HepG2 (cell line): Measurements from ENCODE around the gene TTYH2. TPM values are rescaled to one million over a fixed set of nuclear protein-coding genes. Genes with fewer than 3 reads are reported as not detected.

Experiments
- ATAC-seq: fragments of 200-7000 bp; cut with Tn5 transposase; 3 replicates; pipeline ENCODE4 v1.9.1; 2020; ENCODE audit warnings: mild to moderate bottlenecking, moderate library complexity
- BruUV-seq: library from RNA; stranded (reverse); fragments of 400-500 nt; replicated peaks from 2 replicates; lab custom pipeline; 2021; lab: Mats Ljungman, UMichigan
- CTCF ChIA-PET: fragments of 300-600 bp; formaldehyde crosslinking; extraction: SDS; loops from one replicate; lab custom pipeline; 2021; ENCODE audit warnings: low total read pairs, inconsistent platforms, low intra/inter-chr PET ratio; lab: Yijun Ruan, JAX
- POLR2A ChIA-PET: fragments of 350-600 bp; sonication (Branson Sonifier 250); formaldehyde crosslinking; loops from one replicate; lab custom pipeline; 2020; ENCODE audit warnings: antibody characterized with exemption, inconsistent platforms; lab: Yijun Ruan, JAX
- DNase-seq: peaks from one replicate; pipeline ENCODE4 v3.0.0-alpha.2; 2015; ENCODE audit warnings: low spot score
- FAIRE-seq: peaks from 3 replicates; lab custom pipeline; 2011; peaks lifted over from hg19 to GRCh38; lab: Jason Lieb, UNC
- H2AFZ ChIP-seq: one replicate; pipeline ENCODE4 v1.6.1; 2011; ENCODE audit warnings: low read length, inconsistent platforms
- H3K27ac ChIP-seq: fragments of 300-600 bp; 3 replicates; pipeline ENCODE4 v1.8.0; 2011; ENCODE audit warnings: mixed run types, mild to moderate bottlenecking, mixed read lengths, low read length, inconsistent platforms; ENCODE audit not compliant: insufficient read depth; ENCODE audit errors: extremely low read length
- H3K27me3 ChIP-seq, 2 experiments: fragments of 200-600 bp in 1 of 2; 2 replicates in 1 of 2; 3 replicates in 1 of 2; pipeline versions ENCODE4 v1.6.0 to v1.8.0; 2011; ENCODE audit warnings: low read length in 2 of 2, mild to moderate bottlenecking in 2 of 2, moderate library complexity in 2 of 2, inconsistent platforms in 1 of 2; ENCODE audit not compliant: insufficient read depth in 2 of 2, control insufficient read depth in 1 of 2
- H3K36me3 ChIP-seq, 2 experiments: fragments of 200-600 bp in 1 of 2; replicated peaks in 1 of 2; 2 replicates in 1 of 2; 3 replicates in 1 of 2; pipeline versions ENCODE4 v1.5.1 to v1.8.0; 2011; ENCODE audit warnings: low read length in 2 of 2, inconsistent platforms in 1 of 2; ENCODE audit not compliant: insufficient read depth in 2 of 2, control insufficient read depth in 1 of 2
- H3K4me1 ChIP-seq: 2 replicates; pipeline ENCODE4 v1.5.1; 2012; ENCODE audit warnings: low read length, inconsistent platforms; ENCODE audit not compliant: insufficient read depth
- H3K4me2 ChIP-seq: 2 replicates; pipeline ENCODE4 v1.6.0; 2011; ENCODE audit warnings: low read depth, low read length, inconsistent platforms
- H3K4me3 ChIP-seq, 3 experiments: fragments of 200-600 bp in 1 of 3; sonication (generic), shearing (Covaris generic) in 1 of 3; replicated peaks in 1 of 3; 2 replicates each; pipeline ENCODE4 v1.5.1; 2011 to 2016; ENCODE audit warnings: low read length in 3 of 3, inconsistent platforms in 2 of 3, low read depth in 2 of 3, mild to moderate bottlenecking in 2 of 3, control low read depth in 1 of 3, mixed read lengths in 1 of 3; ENCODE audit not compliant: insufficient read depth in 1 of 3
- H3K79me2 ChIP-seq: one replicate; pipeline ENCODE4 v1.6.1; 2011; ENCODE audit warnings: low read length, inconsistent platforms; ENCODE audit not compliant: insufficient read depth
- H3K9ac ChIP-seq: 2 replicates; pipeline ENCODE4 v1.6.0; 2011; ENCODE audit warnings: mild to moderate bottlenecking, low read depth, low read length, inconsistent platforms; ENCODE audit not compliant: insufficient read depth
- H3K9me3 ChIP-seq: 2 replicates; pipeline ENCODE4 v1.5.1; 2012; ENCODE audit warnings: mild to moderate bottlenecking, low read length
- H4K20me1 ChIP-seq: 2 replicates; pipeline ENCODE4 v1.6.0; 2011; ENCODE audit warnings: inconsistent platforms, mild to moderate bottlenecking, low read length, moderate library complexity; ENCODE audit not compliant: insufficient read depth
- BORCS8-MEF2B ChIP-seq: sonication (generic); formaldehyde crosslinking; IDR thresholded peaks from 2 replicates; pipeline ENCODE4 v1.8.0; 2022; ENCODE audit warnings: mild to moderate bottlenecking, missing genetic modification reagents
- HCFC1 ChIP-seq: fragments of 150-350 bp; IDR thresholded peaks from 2 replicates; pipeline ENCODE4 v1.6.1; 2014; ENCODE audit warnings: low read depth, low read length
- HOXA5 ChIP-seq: sonication (generic); formaldehyde crosslinking; IDR thresholded peaks from 2 replicates; pipeline ENCODE4 v1.4.0; 2020; ENCODE audit warnings: missing genetic modification reagents
- KLF12 ChIP-seq: sonication (generic); formaldehyde crosslinking; IDR thresholded peaks from 2 replicates; pipeline ENCODE4 v1.4.0; 2020; ENCODE audit warnings: missing genetic modification reagents, borderline replicate concordance
- MAFF ChIP-seq: IDR thresholded peaks from 2 replicates; pipeline ENCODE4 v1.6.1; 2011; ENCODE audit warnings: low read depth, low read length, improper control_type of control experiment
- REXO4 ChIP-seq: sonication (generic); formaldehyde crosslinking; IDR thresholded peaks from 2 replicates; pipeline ENCODE4 v1.8.0; 2022; ENCODE audit warnings: missing genetic modification reagents, mild to moderate bottlenecking, borderline replicate concordance
- SIX4 ChIP-seq: sonication (generic); formaldehyde crosslinking; IDR thresholded peaks from 2 replicates; pipeline ENCODE4 v1.4.0; 2020; ENCODE audit warnings: missing genetic modification reagents
- TAF1 ChIP-seq: sonication (generic); formaldehyde crosslinking; IDR thresholded peaks from 2 replicates; pipeline ENCODE4 v1.4.0; 2020; ENCODE audit warnings: missing genetic modification reagents
- ZNF160 ChIP-seq: sonication (generic); formaldehyde crosslinking; IDR thresholded peaks from 2 replicates; pipeline ENCODE4 v1.8.0; 2022; ENCODE audit warnings: mild to moderate bottlenecking, inconsistent platforms, missing genetic modification reagents
- ZNF468 ChIP-seq: sonication (generic); formaldehyde crosslinking; IDR thresholded peaks from 2 replicates; pipeline ENCODE4 v1.8.0; 2022; ENCODE audit warnings: mild to moderate bottlenecking, moderate library complexity, missing genetic modification reagents
- ZNF484 ChIP-seq: sonication (generic); formaldehyde crosslinking; IDR thresholded peaks from 2 replicates; pipeline ENCODE4 v1.5.1; 2020; ENCODE audit warnings: mild to moderate bottlenecking, low read depth, missing genetic modification reagents, borderline replicate concordance
- ZNF572 ChIP-seq: sonication (generic); formaldehyde crosslinking; IDR thresholded peaks from 2 replicates; pipeline ENCODE4 v1.5.1; 2020; ENCODE audit warnings: mild to moderate bottlenecking, missing genetic modification reagents
- ZSCAN29 ChIP-seq: sonication (generic); formaldehyde crosslinking; conservative IDR thresholded peaks from 2 replicates; pipeline ENCODE4 v1.4.0; 2020; ENCODE audit warnings: mild to moderate bottlenecking, missing genetic modification reagents
- WGBS: methylation state at CpG from one replicate; pipeline ENCODE4 v1.1.6; 2017; ENCODE audit warnings: low lambda C conversion rate; 5-methylcytosine and 5-hydroxymethylcytosine counted together
- in situ Hi-C: cut with HindIII; loops from 2 replicates; pipeline ENCODE4 v1.10.0; 2017; ENCODE audit warnings: low pct_unique_long_range_greater_than_20kb; ENCODE audit not compliant: extremely low pct_ligation_motif_present
- intact Hi-C: fragments of 100-400 bp; cut with micrococcal nuclease; formaldehyde crosslinking; loops from one replicate; pipeline ENCODE4 v1.10.0; 2022; ENCODE audit not compliant: unreplicated experiment
- polyA plus RNA-seq, 8 experiments: library from polyadenylated mRNA; depleted of rRNA in 3 of 8; stranded (reverse) in 7 of 8; unstranded in 1 of 8; fragments of >200 nt; fragmentation: Illumina TruSeq in 4 of 8; extraction: Trizol in 4 of 8; gene quantifications; 2 replicates each; pipeline versions ENCODE4 v1.2.1 to v1.2.3, GENCODE V29; 2011 to 2016; ENCODE audit warnings: low read depth in 4 of 8, missing spikeins in 1 of 8, mixed read lengths in 1 of 8; ENCODE audit not compliant: insufficient read depth in 1 of 8
- total RNA-seq, 5 experiments: library from RNA; depleted of rRNA; stranded (reverse); fragments of >200 nt; fragmentation: Illumina TruSeq; extraction: Trizol; gene quantifications; 2 replicates each; pipeline ENCODE4 v1.2.3, GENCODE V29; 2016; ENCODE audit warnings: low read depth in 1 of 5
- TF ChIP-seq, protein P1 (sequence below): fragments of 450-650 bp; IDR thresholded peaks from 2 replicates; pipeline ENCODE4 v1.6.1; 2016
- TF ChIP-seq, protein P2 (sequence below): sonication (generic); formaldehyde crosslinking; IDR thresholded peaks from 2 replicates; pipeline ENCODE4 v1.5.0; 2020; ENCODE audit warnings: mild to moderate bottlenecking, missing genetic modification reagents
- TF ChIP-seq, protein P3 (sequence below): sonication (generic); formaldehyde crosslinking; IDR thresholded peaks from 2 replicates; pipeline ENCODE4 v1.4.0; 2020; ENCODE audit warnings: missing genetic modification reagents, borderline replicate concordance
- TF ChIP-seq, protein P4 (sequence below): sonication (generic); formaldehyde crosslinking; conservative IDR thresholded peaks from 2 replicates; pipeline ENCODE4 v1.4.0; 2020; ENCODE audit warnings: missing genetic modification reagents

Gene TTYH2
- total and polyA plus RNA-seq, 2 of the 13 experiments (the other 11 are each of a cell fraction or from before 2014, with no cell fraction given) = 0.77 to 0.96 TPM

DNA sequence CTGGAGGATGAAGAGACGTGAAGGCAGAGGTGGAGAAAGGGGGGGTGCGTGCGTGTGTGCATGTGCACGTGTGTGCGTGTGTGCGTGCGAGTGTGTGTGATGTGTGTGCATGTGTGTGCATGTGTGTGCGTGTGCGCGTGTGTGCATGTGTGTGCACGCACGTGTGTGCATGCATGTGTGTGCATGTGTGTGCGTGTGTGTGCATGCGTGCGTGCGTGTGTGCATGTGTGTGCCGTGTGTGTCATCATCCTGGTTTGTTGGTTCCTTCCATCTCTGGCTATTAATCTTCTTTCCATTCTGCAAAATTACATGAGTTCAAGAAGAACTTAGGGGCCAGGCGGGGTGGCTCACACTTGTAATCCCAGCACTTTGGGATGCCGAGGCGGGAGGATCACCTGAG is 26.9 kb upstream of the TTYH2 start (continued):
- TF ChIP-seq BORCS8-MEF2B (CRISPR knock-in tag) (no peak), ZNF160 (no peak), ZNF468 (CRISPR knock-in tag) (no peak), MAFF (no peak)
- TF ChIP-seq, protein P1, sequence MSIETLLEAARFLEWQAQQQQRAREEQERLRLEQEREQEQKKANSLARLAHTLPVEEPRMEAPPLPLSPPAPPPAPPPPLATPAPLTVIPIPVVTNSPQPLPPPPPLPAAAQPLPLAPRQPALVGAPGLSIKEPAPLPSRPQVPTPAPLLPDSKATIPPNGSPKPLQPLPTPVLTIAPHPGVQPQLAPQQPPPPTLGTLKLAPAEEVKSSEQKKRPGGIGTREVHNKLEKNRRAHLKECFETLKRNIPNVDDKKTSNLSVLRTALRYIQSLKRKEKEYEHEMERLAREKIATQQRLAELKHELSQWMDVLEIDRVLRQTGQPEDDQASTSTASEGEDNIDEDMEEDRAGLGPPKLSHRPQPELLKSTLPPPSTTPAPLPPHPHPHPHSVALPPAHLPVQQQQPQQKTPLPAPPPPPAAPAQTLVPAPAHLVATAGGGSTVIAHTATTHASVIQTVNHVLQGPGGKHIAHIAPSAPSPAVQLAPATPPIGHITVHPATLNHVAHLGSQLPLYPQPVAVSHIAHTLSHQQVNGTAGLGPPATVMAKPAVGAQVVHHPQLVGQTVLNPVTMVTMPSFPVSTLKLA = peak; percentile 92
- TF ChIP-seq, protein P2, sequence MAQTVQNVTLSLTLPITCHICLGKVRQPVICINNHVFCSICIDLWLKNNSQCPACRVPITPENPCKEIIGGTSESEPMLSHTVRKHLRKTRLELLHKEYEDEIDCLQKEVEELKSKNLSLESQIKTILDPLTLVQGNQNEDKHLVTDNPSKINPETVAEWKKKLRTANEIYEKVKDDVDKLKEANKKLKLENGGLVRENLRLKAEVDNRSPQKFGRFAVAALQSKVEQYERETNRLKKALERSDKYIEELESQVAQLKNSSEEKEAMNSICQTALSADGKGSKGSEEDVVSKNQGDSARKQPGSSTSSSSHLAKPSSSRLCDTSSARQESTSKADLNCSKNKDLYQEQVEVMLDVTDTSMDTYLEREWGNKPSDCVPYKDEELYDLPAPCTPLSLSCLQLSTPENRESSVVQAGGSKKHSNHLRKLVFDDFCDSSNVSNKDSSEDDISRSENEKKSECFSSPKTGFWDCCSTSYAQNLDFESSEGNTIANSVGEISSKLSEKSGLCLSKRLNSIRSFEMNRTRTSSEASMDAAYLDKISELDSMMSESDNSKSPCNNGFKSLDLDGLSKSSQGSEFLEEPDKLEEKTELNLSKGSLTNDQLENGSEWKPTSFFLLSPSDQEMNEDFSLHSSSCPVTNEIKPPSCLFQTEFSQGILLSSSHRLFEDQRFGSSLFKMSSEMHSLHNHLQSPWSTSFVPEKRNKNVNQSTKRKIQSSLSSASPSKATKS = no peak
- TF ChIP-seq, all 625 proteins: peak for 3

DNA sequence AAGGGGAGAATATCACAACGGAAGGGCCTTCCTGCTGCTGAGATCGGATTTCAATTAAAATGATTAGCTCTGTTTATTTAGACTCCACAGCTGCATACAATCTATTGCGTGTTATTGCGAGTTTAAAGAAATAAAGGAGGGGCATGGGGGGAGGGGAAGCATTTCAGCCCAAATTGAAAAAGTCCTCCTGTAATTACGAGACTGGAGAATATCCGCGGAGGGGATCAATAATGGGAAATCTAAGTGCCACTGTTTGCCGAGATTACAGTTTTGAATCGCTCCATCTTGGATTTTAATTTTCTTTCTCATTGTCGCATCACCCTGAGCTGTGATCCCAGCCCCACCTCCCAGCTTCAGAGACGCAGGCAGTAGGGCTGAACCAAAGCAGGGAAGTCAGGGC is 25.6 kb upstream of the TTYH2 start:
- intact Hi-C loops = no loop called here
- Histone ChIP-seq H3K4me2 (no peak overlapping the region), H3K79me2 (no peaks in the 10 kb centered on the region), H4K20me1 (no peaks in the 10 kb centered on the region), H3K36me3 (no peaks in the 10 kb centered on the region), H3K27me3 (peaks cover 0 to 24% of the 10 kb centered on the region in 2 experiments; a peak in 3 of 5 replicates), H3K27ac (no peak overlapping the region), H3K4me3 (no peak overlapping the region), H2AFZ (no peak overlapping the region), H3K9me3 (no peaks in the 10 kb centered on the region), H3K4me1 (peaks cover 4% of the 10 kb centered on the region), H3K9ac (no peak overlapping the region)
- BruUV-seq = no TSS peak
- FAIRE-seq (no peak), DNase-seq (no peak), ATAC-seq (no peak)
- ChIA-PET CTCF (no interaction called here), POLR2A (no interaction called here)
- in situ Hi-C loops = loop anchor here (10.0 kb wide), 1 partner anchor 753 kb away; no protein-coding TSS in a partner anchor
- WGBS = 8% methylated on average over 11 of the region's 11 CpGs
- no peak for TF ChIP-seq REXO4
- no peak for TF ChIP-seq HOXA5
- TF ChIP-seq TAF1 (CRISPR knock-in tag) = no peak
- TF ChIP-seq ZSCAN29 (CRISPR knock-in tag) = no peak
- TF ChIP-seq KLF12 (CRISPR knock-in tag) = no peak
- TF ChIP-seq ZNF572 (CRISPR knock-in tag) = no peak
- TF ChIP-seq, protein P3, sequence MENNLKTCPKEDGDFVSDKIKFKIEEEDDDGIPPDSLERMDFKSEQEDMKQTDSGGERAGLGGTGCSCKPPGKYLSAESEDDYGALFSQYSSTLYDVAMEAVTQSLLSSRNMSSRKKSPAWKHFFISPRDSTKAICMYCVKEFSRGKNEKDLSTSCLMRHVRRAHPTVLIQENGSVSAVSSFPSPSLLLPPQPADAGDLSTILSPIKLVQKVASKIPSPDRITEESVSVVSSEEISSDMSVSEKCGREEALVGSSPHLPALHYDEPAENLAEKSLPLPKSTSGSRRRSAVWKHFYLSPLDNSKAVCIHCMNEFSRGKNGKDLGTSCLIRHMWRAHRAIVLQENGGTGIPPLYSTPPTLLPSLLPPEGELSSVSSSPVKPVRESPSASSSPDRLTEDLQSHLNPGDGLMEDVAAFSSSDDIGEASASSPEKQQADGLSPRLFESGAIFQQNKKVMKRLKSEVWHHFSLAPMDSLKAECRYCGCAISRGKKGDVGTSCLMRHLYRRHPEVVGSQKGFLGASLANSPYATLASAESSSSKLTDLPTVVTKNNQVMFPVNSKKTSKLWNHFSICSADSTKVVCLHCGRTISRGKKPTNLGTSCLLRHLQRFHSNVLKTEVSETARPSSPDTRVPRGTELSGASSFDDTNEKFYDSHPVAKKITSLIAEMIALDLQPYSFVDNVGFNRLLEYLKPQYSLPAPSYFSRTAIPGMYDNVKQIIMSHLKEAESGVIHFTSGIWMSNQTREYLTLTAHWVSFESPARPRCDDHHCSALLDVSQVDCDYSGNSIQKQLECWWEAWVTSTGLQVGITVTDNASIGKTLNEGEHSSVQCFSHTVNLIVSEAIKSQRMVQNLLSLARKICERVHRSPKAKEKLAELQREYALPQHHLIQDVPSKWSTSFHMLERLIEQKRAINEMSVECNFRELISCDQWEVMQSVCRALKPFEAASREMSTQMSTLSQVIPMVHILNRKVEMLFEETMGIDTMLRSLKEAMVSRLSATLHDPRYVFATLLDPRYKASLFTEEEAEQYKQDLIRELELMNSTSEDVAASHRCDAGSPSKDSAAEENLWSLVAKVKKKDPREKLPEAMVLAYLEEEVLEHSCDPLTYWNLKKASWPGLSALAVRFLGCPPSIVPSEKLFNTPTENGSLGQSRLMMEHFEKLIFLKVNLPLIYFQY (CRISPR knock-in tag) = no peak
- TF ChIP-seq SIX4 (CRISPR knock-in tag) = no peak
- no peak for TF ChIP-seq HCFC1
- TF ChIP-seq, protein P4, sequence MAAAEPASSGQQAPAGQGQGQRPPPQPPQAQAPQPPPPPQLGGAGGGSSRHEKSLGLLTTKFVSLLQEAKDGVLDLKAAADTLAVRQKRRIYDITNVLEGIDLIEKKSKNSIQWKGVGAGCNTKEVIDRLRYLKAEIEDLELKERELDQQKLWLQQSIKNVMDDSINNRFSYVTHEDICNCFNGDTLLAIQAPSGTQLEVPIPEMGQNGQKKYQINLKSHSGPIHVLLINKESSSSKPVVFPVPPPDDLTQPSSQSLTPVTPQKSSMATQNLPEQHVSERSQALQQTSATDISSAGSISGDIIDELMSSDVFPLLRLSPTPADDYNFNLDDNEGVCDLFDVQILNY (CRISPR knock-in tag) = no peak
- no peak for TF ChIP-seq ZNF484 (CRISPR knock-in tag)
